OCI-LY3 (cell line): ENCODE data around the gene ADGRB3.

Experiments
- H2AFZ ChIP-seq: fragments of 200-600, 300-600 bp; shearing (Covaris generic); 2 replicates; pipeline ENCODE4 v1.6.0; 2014; ENCODE audit warnings: antibody characterized with exemption, low read depth, low read length
- H3K27ac ChIP-seq: fragments of 200-600, 300-600 bp; sonication (generic); 2 replicates; pipeline ENCODE4 v1.5.1; 2014; ENCODE audit warnings: mild to moderate bottlenecking, low read length, moderate library complexity, mixed read lengths
- H3K27me3 ChIP-seq: fragments of 200-600, 300-600 bp; sonication (generic); 2 replicates; pipeline ENCODE4 v1.6.1; 2014; ENCODE audit warnings: low read depth, low read length, mixed read lengths
- H3K36me3 ChIP-seq: fragments of 200-600, 300-600 bp; sonication (generic); replicated peaks from 2 replicates; pipeline ENCODE3; 2014; ENCODE audit warnings: low read depth, low read length, mixed read lengths
- H3K4me1 ChIP-seq: fragments of 300-600, 200-600 bp; sonication (generic); 2 replicates; pipeline ENCODE4 v1.6.1; 2014; ENCODE audit warnings: low read length, mixed read lengths
- H3K4me2 ChIP-seq: fragments of 200-600, 300-600 bp; sonication (generic); 2 replicates; pipeline ENCODE4 v1.6.1; 2014; ENCODE audit warnings: low read length, mixed read lengths
- H3K4me3 ChIP-seq: fragments of 300-600, 200-600 bp; sonication (generic); 2 replicates; pipeline ENCODE4 v1.5.1; 2014; ENCODE audit warnings: antibody characterized with exemption, mild to moderate bottlenecking, low read length, moderate library complexity
- H3K79me2 ChIP-seq: fragments of 300-600, 200-600 bp; shearing (Covaris generic); 2 replicates; pipeline ENCODE4 v1.6.1; 2014; ENCODE audit warnings: mild to moderate bottlenecking, low read length, mixed read lengths
- H3K9ac ChIP-seq: fragments of 300-600, 200-600 bp; shearing (Covaris generic); 2 replicates; pipeline ENCODE4 v1.6.0; 2014; ENCODE audit warnings: mild to moderate bottlenecking, low read length, moderate library complexity
- H3K9me3 ChIP-seq: fragments of 200-600, 300-600 bp; shearing (Covaris generic); 2 replicates; pipeline ENCODE4 v1.6.1; 2014; ENCODE audit warnings: low read length, mixed read lengths; ENCODE audit not compliant: insufficient read depth
- H4K20me1 ChIP-seq: fragments of 200-600, 300-600 bp; sonication (generic); 2 replicates; pipeline ENCODE4 v1.6.1; 2016; ENCODE audit warnings: low read length, mixed read lengths; ENCODE audit not compliant: insufficient read depth
- EZH2phosphoT487 ChIP-seq: fragments of 200-600 bp; shearing (Covaris generic); IDR thresholded peaks from 2 replicates; pipeline ENCODE4 v1.6.1; 2018; ENCODE audit warnings: antibody characterized with exemption, mixed run types, low read depth
- TF ChIP-seq, protein P1 (sequence below): fragments of 200-600, 300-600 bp; sonication (generic); IDR thresholded peaks from 2 replicates; pipeline ENCODE4 v1.5.1; 2014; ENCODE audit warnings: antibody characterized with exemption, low read length, low read depth

ADGRB3 gene

DNA sequence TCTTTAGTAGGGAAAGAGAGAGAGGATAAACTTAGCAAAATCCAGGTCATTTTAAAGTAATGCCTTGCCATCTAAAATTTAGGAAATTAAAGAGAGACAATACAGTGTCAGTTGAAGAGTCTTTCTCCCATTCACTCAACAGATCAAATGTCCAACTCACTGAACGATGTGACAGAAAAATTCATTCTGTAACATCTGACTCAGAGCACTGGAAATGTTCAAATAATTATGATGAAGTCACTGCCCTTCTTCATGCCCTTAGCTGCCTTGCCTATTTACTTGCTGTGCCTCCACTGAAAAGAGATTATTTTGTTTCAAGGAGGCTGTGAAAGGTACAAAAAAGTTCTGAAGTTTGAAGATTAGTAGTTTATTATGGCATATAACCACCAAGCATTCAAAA is 434.8 kb downstream of the ADGRB3 start:
- H2AFZ ChIP-seq, result no peak overlapping the region
- H3K4me2 ChIP-seq, result no peak overlapping the region
- H3K79me2 ChIP-seq, result no peaks in the 10 kb centered on the region
- H3K4me1 ChIP-seq, result peaks cover 7% of the 10 kb centered on the region
- H3K36me3 ChIP-seq, result no peaks in the 10 kb centered on the region
- TF ChIP-seq, protein P1, sequence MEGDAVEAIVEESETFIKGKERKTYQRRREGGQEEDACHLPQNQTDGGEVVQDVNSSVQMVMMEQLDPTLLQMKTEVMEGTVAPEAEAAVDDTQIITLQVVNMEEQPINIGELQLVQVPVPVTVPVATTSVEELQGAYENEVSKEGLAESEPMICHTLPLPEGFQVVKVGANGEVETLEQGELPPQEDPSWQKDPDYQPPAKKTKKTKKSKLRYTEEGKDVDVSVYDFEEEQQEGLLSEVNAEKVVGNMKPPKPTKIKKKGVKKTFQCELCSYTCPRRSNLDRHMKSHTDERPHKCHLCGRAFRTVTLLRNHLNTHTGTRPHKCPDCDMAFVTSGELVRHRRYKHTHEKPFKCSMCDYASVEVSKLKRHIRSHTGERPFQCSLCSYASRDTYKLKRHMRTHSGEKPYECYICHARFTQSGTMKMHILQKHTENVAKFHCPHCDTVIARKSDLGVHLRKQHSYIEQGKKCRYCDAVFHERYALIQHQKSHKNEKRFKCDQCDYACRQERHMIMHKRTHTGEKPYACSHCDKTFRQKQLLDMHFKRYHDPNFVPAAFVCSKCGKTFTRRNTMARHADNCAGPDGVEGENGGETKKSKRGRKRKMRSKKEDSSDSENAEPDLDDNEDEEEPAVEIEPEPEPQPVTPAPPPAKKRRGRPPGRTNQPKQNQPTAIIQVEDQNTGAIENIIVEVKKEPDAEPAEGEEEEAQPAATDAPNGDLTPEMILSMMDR, result no peak
- no peak for TF ChIP-seq EZH2phosphoT487
- H3K27ac ChIP-seq, result no peak overlapping the region
- no peak overlapping the region for H3K4me3 ChIP-seq
- no peaks in the 10 kb centered on the region for H3K27me3 ChIP-seq
- no peaks in the 10 kb centered on the region for H4K20me1 ChIP-seq
- H3K9ac ChIP-seq, result no peak overlapping the region
- no peaks in the 10 kb centered on the region for H3K9me3 ChIP-seq

DNA sequence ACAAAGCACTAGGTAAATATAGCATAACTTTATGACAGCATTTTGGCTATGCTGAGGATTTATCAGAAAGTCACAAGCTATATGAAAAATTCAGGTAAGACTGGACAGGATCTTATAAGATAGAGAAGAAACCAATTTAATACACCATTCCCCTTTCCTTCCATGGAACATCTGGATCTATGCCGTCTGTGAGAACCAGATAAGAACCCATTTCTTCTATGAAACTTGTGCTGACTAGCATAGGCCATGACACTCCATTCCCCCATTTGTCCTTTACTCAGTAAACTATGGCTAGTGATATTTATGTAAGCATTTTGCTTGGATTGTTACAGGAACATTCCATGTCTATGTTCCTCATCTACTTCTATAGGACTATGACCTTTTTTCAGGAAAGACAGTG is 437.7 kb downstream of the ADGRB3 start:
- no peak overlapping the region for H3K9ac ChIP-seq
- H3K27me3 ChIP-seq, result no peaks in the 10 kb centered on the region
- no peaks in the 10 kb centered on the region for H3K36me3 ChIP-seq
- no peak for TF ChIP-seq EZH2phosphoT487
- TF ChIP-seq, protein P1, result no peak
- H3K9me3 ChIP-seq, result no peaks in the 10 kb centered on the region
- H3K27ac ChIP-seq, result no peak overlapping the region
- no peaks in the 10 kb centered on the region for H3K79me2 ChIP-seq
- H3K4me2 ChIP-seq, result no peak overlapping the region
- no peaks in the 10 kb centered on the region for H4K20me1 ChIP-seq
- no peak overlapping the region for H2AFZ ChIP-seq
- H3K4me1 ChIP-seq, result peaks cover 10% of the 10 kb centered on the region
- no peak overlapping the region for H3K4me3 ChIP-seq

DNA sequence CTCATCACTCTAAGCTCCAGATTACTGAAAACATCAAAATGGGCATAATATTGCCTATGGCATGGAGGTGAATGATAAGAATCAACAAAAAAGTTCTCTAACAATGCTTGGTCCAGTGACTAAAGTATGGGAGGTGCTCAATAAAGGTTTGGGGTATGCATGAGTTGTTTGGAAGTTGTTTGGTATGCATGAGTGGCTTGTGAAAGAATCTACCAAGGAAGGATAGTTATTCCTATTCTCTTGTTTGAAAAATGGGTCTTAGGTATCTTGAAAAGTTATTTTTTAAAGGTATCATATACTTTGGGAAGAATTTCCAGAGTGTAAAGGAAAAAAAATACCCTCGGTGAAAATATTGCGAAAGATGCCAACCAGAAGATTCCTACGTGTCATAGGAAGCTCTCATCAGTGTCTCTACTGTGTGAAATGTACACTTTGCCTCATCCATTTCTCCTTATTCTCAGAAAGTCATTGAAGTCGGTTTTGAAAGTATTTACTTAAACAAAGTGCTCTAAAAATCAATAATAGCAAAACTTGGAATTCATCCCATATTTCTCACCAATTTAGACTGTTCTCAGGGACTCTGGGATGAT is 449.8 kb downstream of the ADGRB3 start:
- Histone ChIP-seq H3K27me3 (no peaks in the 10 kb centered on the region), H4K20me1 (no peaks in the 10 kb centered on the region), H3K27ac (no peak overlapping the region), H3K9ac (no peak overlapping the region), H3K36me3 (no peaks in the 10 kb centered on the region), H3K4me2 (no peak overlapping the region), H3K79me2 (no peaks in the 10 kb centered on the region), H3K4me1 (peaks cover under 1% of the 10 kb centered on the region; the same call in 1 of the 2 replicates), H3K9me3 (no peaks in the 10 kb centered on the region), H2AFZ (no peak overlapping the region), H3K4me3 (no peak overlapping the region)
- TF ChIP-seq, protein P1, result no peak
- TF ChIP-seq EZH2phosphoT487, result no peak

DNA sequence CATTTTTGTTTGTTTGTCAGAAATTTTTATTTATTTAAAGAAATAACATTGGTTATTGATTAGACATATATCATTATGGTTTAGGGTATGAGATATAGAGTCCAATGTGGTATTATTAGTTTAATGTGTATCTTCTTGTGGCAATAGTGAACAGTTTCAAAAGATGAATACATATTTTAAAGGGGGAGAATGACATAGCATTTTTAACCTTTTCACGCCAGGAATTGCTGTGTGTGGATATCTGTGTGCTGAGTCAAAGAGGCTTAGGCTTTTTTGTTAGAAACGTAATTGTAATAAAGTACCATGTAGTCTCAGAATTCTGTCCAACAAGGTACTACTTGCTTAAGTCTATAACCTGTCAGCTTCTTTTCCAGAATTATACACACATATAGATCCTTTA is 451.6 kb downstream of the ADGRB3 start:
- no peaks in the 10 kb centered on the region for H3K79me2 ChIP-seq
- no peak overlapping the region for H3K4me3 ChIP-seq
- peak overlapping the region; percentile 5; the same call in 1 of the 2 replicates for H2AFZ ChIP-seq
- no peak overlapping the region for H3K9ac ChIP-seq
- H3K27me3 ChIP-seq, result no peaks in the 10 kb centered on the region
- no peaks in the 10 kb centered on the region for H3K9me3 ChIP-seq
- no peak overlapping the region for H3K4me2 ChIP-seq
- TF ChIP-seq EZH2phosphoT487, result no peak
- TF ChIP-seq, protein P1, result no peak
- H3K4me1 ChIP-seq, result no peaks in the 10 kb centered on the region
- no peak overlapping the region for H3K27ac ChIP-seq
- no peaks in the 10 kb centered on the region for H3K36me3 ChIP-seq
- no peaks in the 10 kb centered on the region for H4K20me1 ChIP-seq
